ENCODE measurements around the gene PEAR1. TPM values are rescaled to one million over a fixed set of nuclear protein-coding genes. Genes with fewer than 3 reads are reported as not detected.

PEAR1 gene
- total RNA-seq, 1 donor from 2014 or later = 14.8 TPM

DNA sequence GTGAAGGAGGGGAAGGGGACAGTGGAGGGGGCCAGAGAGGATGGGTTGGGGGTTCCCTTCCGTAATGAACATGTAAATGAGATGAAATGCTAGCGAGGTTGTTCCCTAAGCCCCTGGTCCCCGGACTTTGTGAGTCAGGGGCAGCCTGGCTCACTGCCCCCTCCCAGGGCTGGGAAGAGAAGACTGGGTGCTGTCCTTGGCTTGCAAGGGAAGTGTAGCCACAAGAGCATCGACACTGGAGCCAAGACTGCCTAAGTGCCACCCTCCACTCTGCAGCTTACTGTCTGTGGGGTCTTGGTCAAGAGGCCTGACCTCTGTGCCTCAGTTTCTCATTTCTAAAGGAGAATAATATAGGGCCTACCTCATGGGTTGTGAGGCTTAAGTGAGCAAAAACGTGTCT, 483 bp downstream of the PEAR1 start:
- DNase-seq = peak; percentile 15
- intact Hi-C loops (cut with DNase I) = no loop called here
- Histone ChIP-seq H3K36me3 (no peaks in the 10 kb centered on the region), H3K27me3 (ENCODE audit: low read depth) (peaks cover 17% of the 10 kb centered on the region), H3K27ac (peak overlapping the region; percentile 86), H3K4me1 (peaks cover 55% of the 10 kb centered on the region), H3K9me3 (no peaks in the 10 kb centered on the region), H3K4me3 (peak overlapping the region; percentile 63)
- TF ChIP-seq CTCF (IDR thresholded peaks at IDR 0.05) = no peak
- no peak for ATAC-seq

GRCh38 chr1:156894711-156895454, 1.4 kb downstream of the PEAR1 start:
- TF ChIP-seq CTCF (IDR thresholded peaks at IDR 0.05) = no peak
- Histone ChIP-seq H3K27me3 (ENCODE audit: low read depth) (peaks cover 17% of the 10 kb centered on the region), H3K4me1 (peaks cover 64% of the 10 kb centered on the region), H3K4me3 (peak overlapping the region; percentile 63), H3K36me3 (no peaks in the 10 kb centered on the region), H3K9me3 (no peaks in the 10 kb centered on the region), H3K27ac (peak overlapping the region; percentile 86)
- ATAC-seq (peak in 1 of 2 donors; percentile 4), DNase-seq (peak; percentile 44)
- intact Hi-C loops (cut with DNase I) = no loop called here

DNA sequence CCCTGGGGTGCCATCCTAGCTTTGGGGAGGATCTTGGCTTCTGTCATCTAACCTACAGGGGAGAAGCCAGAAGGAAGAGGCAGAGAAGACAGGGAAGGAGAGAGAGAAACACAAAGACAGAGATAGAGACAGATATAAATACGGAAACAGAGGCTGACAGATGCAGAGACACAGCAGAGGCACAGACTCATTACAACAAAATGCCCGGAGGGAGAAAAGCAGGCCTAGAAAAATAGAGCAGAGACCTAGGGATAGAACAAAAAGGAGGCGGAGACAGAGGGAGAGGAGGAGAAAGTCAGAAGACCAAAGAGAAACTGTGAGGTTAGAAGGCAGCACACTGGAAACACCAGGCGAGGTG, 1.9 kb downstream of the PEAR1 start:
- no peaks in the 10 kb centered on the region for H3K36me3 ChIP-seq
- intact Hi-C loops (cut with DNase I) = no loop called here
- DNase-seq = no peak
- H3K4me1 ChIP-seq = peaks cover 68% of the 10 kb centered on the region
- H3K9me3 ChIP-seq = no peaks in the 10 kb centered on the region
- H3K27me3 ChIP-seq (ENCODE audit: low read depth) = peaks cover 17% of the 10 kb centered on the region
- H3K27ac ChIP-seq = peak overlapping the region; percentile 86
- no peak for TF ChIP-seq CTCF (IDR thresholded peaks at IDR 0.05)
- ATAC-seq = no peak
- peak overlapping the region; percentile 63 for H3K4me3 ChIP-seq

GRCh38 chr1:156895927-156896326, 2.4 kb downstream of the PEAR1 start:
- DNase-seq (peak; percentile 16), ATAC-seq (no peak)
- no peaks in the 10 kb centered on the region for H3K36me3 ChIP-seq
- H3K4me3 ChIP-seq = peak overlapping the region; percentile 63
- H3K27me3 ChIP-seq (ENCODE audit: low read depth) = peaks cover 17% of the 10 kb centered on the region
- no peaks in the 10 kb centered on the region for H3K9me3 ChIP-seq
- TF ChIP-seq CTCF (IDR thresholded peaks at IDR 0.05) = no peak
- intact Hi-C loops (cut with DNase I) = no loop called here
- peak overlapping the region; percentile 31 for H3K27ac ChIP-seq
- peaks cover 70% of the 10 kb centered on the region for H3K4me1 ChIP-seq

DNA sequence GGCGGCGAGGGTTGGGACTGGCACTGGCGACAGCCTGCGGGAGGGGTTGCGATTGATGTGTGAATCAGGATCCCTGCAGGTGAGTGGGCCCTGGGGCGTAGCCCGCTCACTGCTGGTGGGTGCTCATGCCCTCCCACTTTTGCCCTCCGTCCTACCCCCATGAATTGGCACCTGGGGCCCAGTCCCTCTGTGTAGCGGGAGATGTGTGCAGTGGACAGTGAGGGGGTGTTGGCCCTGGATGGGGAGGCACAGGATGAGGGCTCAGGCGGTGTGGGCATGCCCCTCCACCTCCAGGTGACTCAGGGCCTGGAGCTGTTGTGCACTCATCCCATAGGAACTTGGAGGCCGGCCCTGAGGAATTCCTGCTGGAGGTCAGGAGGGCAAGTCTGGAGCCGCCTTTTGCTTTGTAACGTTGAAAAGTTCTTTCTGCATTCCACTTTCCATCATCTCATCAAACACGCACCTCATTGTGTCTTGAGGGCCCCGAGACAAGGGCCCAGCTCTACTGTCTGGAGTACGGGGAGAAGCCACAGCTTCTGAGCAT, 3.0 kb downstream of the PEAR1 start:
- ATAC-seq (peak in 1 of 2 donors; percentile 7), DNase-seq (peak; percentile 45)
- H3K4me1 ChIP-seq = peaks cover 70% of the 10 kb centered on the region
- no peak for TF ChIP-seq CTCF (IDR thresholded peaks at IDR 0.05)
- peak overlapping the region; percentile 71 for H3K27ac ChIP-seq
- peaks cover 17% of the 10 kb centered on the region for H3K27me3 ChIP-seq (ENCODE audit: low read depth)
- no peaks in the 10 kb centered on the region for H3K9me3 ChIP-seq
- H3K4me3 ChIP-seq = peak overlapping the region; percentile 63
- H3K36me3 ChIP-seq = no peaks in the 10 kb centered on the region
- intact Hi-C loops (cut with DNase I) = no loop called here

Measured in lower lobe of right lung (tissue), 2 donors.